K562 (cell line): Measurements from ENCODE around the gene TTLL10. TPM values are rescaled to one million over a fixed set of nuclear protein-coding genes. Genes with fewer than 3 reads are reported as not detected.

Source experiments
- BRD9 ChIP-seq: fragments of 450-650 bp; IDR thresholded peaks from 2 replicates; pipeline ENCODE4 v1.6.1; 2018; ENCODE audit warnings: low read depth; ENCODE audit not compliant: partially characterized antibody
- CBX2 ChIP-seq: fragments of 200-600 bp; sonication (generic); IDR thresholded peaks from one replicate; pipeline ENCODE4 v1.6.1; 2012; ENCODE audit warnings: mild to moderate bottlenecking, low read length, inconsistent platforms; ENCODE audit not compliant: insufficient read depth, poor library complexity, severe bottlenecking
- CLOCK ChIP-seq: fragments of 250-450 bp; sonication (Bioruptor Pico); IDR thresholded peaks from 2 replicates; pipeline ENCODE4 v1.4.0; 2020; ENCODE audit warnings: mild to moderate bottlenecking, moderate library complexity, borderline replicate concordance
- ELF4 ChIP-seq: fragments of 450-650 bp; formaldehyde crosslinking; IDR thresholded peaks from 2 replicates; pipeline ENCODE4 v1.4.0; 2022; ENCODE audit warnings: missing genetic modification characterization
- HDGF ChIP-seq: fragments of 450-650 bp; IDR thresholded peaks from 2 replicates; pipeline ENCODE4 v1.6.1; 2016
- HMGN3 ChIP-seq: IDR thresholded peaks from 2 replicates; pipeline ENCODE4 v1.6.1; 2011; ENCODE audit warnings: borderline replicate concordance, low read depth, mild to moderate bottlenecking, mixed read lengths, low read length; ENCODE audit not compliant: insufficient read length; ENCODE audit errors: extremely low read depth
- JUNB ChIP-seq: fragments of 450-650 bp; formaldehyde crosslinking; conservative IDR thresholded peaks from 2 replicates; pipeline ENCODE4 v1.4.0; 2020; ENCODE audit warnings: mild to moderate bottlenecking
- KDM2B ChIP-seq: fragments of 250-450 bp; sonication (Bioruptor Pico); IDR thresholded peaks from 2 replicates; pipeline ENCODE4 v1.8.0; 2021; ENCODE audit warnings: mild to moderate bottlenecking, moderate library complexity
- MYNN ChIP-seq, 2 experiments: sonication (generic); formaldehyde crosslinking in 1 of 2; IDR thresholded peaks; 2 replicates each; pipeline versions ENCODE4 v1.5.0 to v1.6.1; 2016 to 2020; ENCODE audit warnings: antibody characterized with exemption in 1 of 2, missing genetic modification reagents in 1 of 2
- NFIC ChIP-seq: fragments of 450-650 bp; IDR thresholded peaks from 2 replicates; pipeline ENCODE4 v1.6.1; 2017; ENCODE audit warnings: mild to moderate bottlenecking, inconsistent platforms
- OTX1 ChIP-seq: fragments of 450-650 bp; formaldehyde crosslinking; IDR thresholded peaks from 2 replicates; pipeline ENCODE4 v1.4.0; 2022; ENCODE audit warnings: mild to moderate bottlenecking
- SAP30 ChIP-seq: fragments of 200-600 bp; sonication (generic); IDR thresholded peaks from 2 replicates; pipeline ENCODE4 v1.6.1; 2012; ENCODE audit warnings: borderline replicate concordance, low read depth, mild to moderate bottlenecking, moderate library complexity, low read length, control low read depth, inconsistent platforms; ENCODE audit not compliant: insufficient read depth, poor library complexity, severe bottlenecking
- XRCC5 ChIP-seq: fragments of 200-400 bp; formaldehyde crosslinking; IDR thresholded peaks from 2 replicates; pipeline ENCODE4 v1.6.1; 2017; ENCODE audit warnings: low read depth, mild to moderate bottlenecking, low read length
- YBX1 ChIP-seq: fragments of 450-650 bp; IDR thresholded peaks from 2 replicates; pipeline ENCODE4 v1.7.1; 2016; ENCODE audit warnings: mild to moderate bottlenecking
- ZBTB8A ChIP-seq: fragments of 450-650 bp; IDR thresholded peaks from 2 replicates; pipeline ENCODE4 v1.6.1; 2018; ENCODE audit warnings: mild to moderate bottlenecking, moderate library complexity; ENCODE audit not compliant: partially characterized antibody
- ZC3H4 ChIP-seq: sonication (generic); formaldehyde crosslinking; IDR thresholded peaks from 2 replicates; pipeline ENCODE4 v1.9.0; 2021; ENCODE audit warnings: missing genetic modification reagents, borderline replicate concordance
- ZNF224 ChIP-seq: sonication (generic); formaldehyde crosslinking; IDR thresholded peaks from 2 replicates; pipeline ENCODE4 v1.8.0; 2022; ENCODE audit warnings: mild to moderate bottlenecking, missing genetic modification reagents
- ZNF311 ChIP-seq: fragments of 250-450 bp; sonication (Bioruptor Pico); IDR thresholded peaks from 2 replicates; pipeline ENCODE4 v1.4.0; 2020; ENCODE audit warnings: mild to moderate bottlenecking, moderate library complexity
- ZNF518B ChIP-seq: fragments of 250-450 bp; sonication (Bioruptor Pico); IDR thresholded peaks from 2 replicates; pipeline ENCODE4 v1.5.0; 2021; ENCODE audit warnings: mild to moderate bottlenecking, moderate library complexity
- ZNF668 ChIP-seq: fragments of 250-450 bp; sonication (Bioruptor Pico); IDR thresholded peaks from 2 replicates; pipeline ENCODE4 v1.8.0; 2022; ENCODE audit warnings: mild to moderate bottlenecking, inconsistent platforms
- polyA plus RNA-seq, 8 experiments: library from polyadenylated mRNA; depleted of rRNA in 4 of 8; stranded (reverse) in 5 of 8; unstranded in 3 of 8; fragments of >200 nt; fragmentation: Nextera tagmentation in 2 of 8; fragmentation: Illumina TruSeq in 1 of 8; extraction: Ambion mirVana in 2 of 8; extraction: Trizol in 1 of 8; gene quantifications; 2 replicates each; pipeline versions ENCODE4 v1.2.1 to v1.2.3, GENCODE V29; 2011 to 2014; ENCODE audit warnings: inconsistent platforms in 1 of 8, missing spikeins in 1 of 8
- total RNA-seq, 7 experiments: library from RNA; depleted of rRNA in 6 of 7; stranded (reverse); fragments of >200 nt in 6 of 7; fragmentation: Illumina TruSeq in 2 of 7; extraction: Trizol in 2 of 7; gene quantifications; 2 replicates each; pipeline versions ENCODE4 v1.2.1 to v1.2.3, GENCODE V29; 2011 to 2021; ENCODE audit warnings: low replicate concordance in 1 of 7
- TF ChIP-seq, protein P1 (sequence below): fragments of 450-650 bp; formaldehyde crosslinking; IDR thresholded peaks from 2 replicates; pipeline ENCODE4 v1.4.0; 2022; ENCODE audit warnings: mild to moderate bottlenecking, moderate library complexity

Gene TTLL10
- total and polyA plus RNA-seq, 9 of the 15 experiments (the other 6 are each of a cell fraction or from before 2014, with no cell fraction given), result not detected

DNA sequence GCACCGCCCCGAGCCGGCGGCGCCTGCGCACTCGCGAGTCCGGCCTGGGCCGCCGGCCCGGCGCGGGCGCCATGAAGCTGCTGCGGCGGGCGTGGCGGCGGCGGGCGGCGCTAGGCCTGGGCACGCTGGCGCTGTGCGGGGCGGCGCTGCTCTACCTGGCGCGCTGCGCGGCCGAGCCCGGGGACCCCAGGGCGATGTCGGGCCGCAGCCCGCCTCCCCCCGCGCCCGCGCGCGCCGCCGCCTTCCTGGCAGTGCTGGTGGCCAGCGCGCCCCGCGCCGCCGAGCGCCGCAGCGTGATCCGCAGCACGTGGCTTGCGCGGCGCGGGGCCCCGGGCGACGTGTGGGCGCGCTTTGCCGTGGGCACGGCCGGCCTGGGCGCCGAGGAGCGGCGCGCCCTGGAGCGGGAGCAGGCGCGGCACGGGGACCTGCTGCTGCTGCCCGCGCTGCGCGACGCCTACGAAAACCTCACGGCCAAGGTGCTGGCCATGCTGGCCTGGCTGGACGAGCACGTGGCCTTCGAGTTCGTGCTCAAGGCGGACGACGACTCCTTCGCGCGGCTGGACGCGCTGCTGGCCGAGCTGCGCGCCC, 58.6 kb downstream of the TTLL10 start, which contains the start of gene B3GALT6 (continued):
- TF ChIP-seq ZNF518B (CRISPR knock-in tag), result no peak
- TF ChIP-seq HDGF, result no peak
- TF ChIP-seq OTX1, result no peak
- no peak for TF ChIP-seq XRCC5
- TF ChIP-seq ZNF311 (CRISPR knock-in tag), result no peak
- TF ChIP-seq ELF4, result no peak
- no peak for TF ChIP-seq NFIC
- TF ChIP-seq, protein P1, sequence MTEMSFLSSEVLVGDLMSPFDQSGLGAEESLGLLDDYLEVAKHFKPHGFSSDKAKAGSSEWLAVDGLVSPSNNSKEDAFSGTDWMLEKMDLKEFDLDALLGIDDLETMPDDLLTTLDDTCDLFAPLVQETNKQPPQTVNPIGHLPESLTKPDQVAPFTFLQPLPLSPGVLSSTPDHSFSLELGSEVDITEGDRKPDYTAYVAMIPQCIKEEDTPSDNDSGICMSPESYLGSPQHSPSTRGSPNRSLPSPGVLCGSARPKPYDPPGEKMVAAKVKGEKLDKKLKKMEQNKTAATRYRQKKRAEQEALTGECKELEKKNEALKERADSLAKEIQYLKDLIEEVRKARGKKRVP (CRISPR knock-in tag), result no peak
- no peak for TF ChIP-seq CLOCK (CRISPR knock-in tag)
- TF ChIP-seq HMGN3, result peak; percentile 24
- TF ChIP-seq BRD9, result no peak
- no peak for TF ChIP-seq KDM2B (CRISPR knock-in tag)
- no peak for TF ChIP-seq MYNN (IDR thresholded peaks at IDR 0.05)
- TF ChIP-seq MYNN (CRISPR knock-in tag; IDR thresholded peaks at IDR 0.05), result no peak
- no peak for TF ChIP-seq JUNB (CRISPR knock-in tag)
- no peak for TF ChIP-seq YBX1
- no peak for TF ChIP-seq ZBTB8A
- TF ChIP-seq CBX2, result no peak
- TF ChIP-seq SAP30, result no peak
- TF ChIP-seq ZC3H4 (CRISPR knock-in tag), result 0 out of 2 replicates have a peak, but pooled peaks have one; percentile 70
- TF ChIP-seq ZNF668 (CRISPR knock-in tag), result peak; percentile 87; the same call in 1 of the 2 replicates
- TF ChIP-seq ZNF224 (CRISPR knock-in tag), result no peak
